ENCODE data around the gene ELOA2. TPM values are rescaled to one million over a fixed set of nuclear protein-coding genes. Genes with fewer than 3 reads are reported as not detected.
"Not testable (repeated sequence)": the region's sequence is repeated elsewhere in the genome, so short reads cannot be mapped to it uniquely, and the experiment has no call there.

The ELOA2 gene
- total RNA-seq, 1 donor from 2014 or later = not detected

DNA sequence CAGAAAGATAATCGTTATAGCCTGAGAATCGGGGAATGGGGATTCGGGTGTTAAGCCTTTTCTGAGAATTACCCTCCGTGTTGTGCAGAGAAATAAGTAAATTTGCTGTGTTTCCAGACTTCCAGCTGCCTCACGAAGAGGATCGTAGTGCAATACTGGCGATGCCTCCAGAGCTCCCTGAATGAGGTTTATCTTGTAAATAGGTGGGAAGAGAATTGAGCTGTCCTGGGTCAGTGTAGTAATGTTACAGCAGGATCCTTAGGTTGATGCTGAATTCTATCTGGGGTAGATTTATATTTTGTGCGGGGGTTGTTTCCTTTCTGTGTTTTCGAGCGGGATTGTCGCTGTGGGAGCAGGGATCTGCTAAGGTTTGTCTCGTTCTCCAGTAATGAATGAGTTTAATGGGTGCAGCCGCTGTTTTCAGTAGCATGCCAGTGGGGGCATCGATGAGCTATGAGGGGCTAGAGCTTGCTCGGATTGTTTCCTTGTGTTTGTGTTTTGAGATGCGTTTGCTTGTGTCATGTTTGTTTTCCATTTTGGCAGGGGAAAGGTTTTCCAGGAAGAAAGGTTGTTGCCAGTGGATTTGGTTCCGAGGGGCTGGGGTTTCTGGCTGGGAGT is 9.8 kb downstream of the ELOA2 start:
- DNase-seq; intact Hi-C loops (cut with micrococcal nuclease); ATAC-seq: not testable (repeated sequence)

- DNase-seq; intact Hi-C loops (cut with micrococcal nuclease): not testable (repeated sequence)
- peak; percentile 22 for ATAC-seq
Measured at GRCh38 chr18:47023769-47024465, 11.5 kb downstream of the ELOA2 start.

GRCh38 chr18:47022821-47023220 is 12.6 kb downstream of the ELOA2 start:
- ATAC-seq; intact Hi-C loops (cut with micrococcal nuclease): not testable (repeated sequence)
- peak; percentile 39 for DNase-seq

GRCh38 chr18:47020757-47021156 is 14.7 kb downstream of the ELOA2 start:
- ATAC-seq; intact Hi-C loops (cut with micrococcal nuclease); DNase-seq: not testable (repeated sequence)

GRCh38 chr18:47019870-47020269 is 15.6 kb downstream of the ELOA2 start:
- DNase-seq; ATAC-seq; intact Hi-C loops (cut with micrococcal nuclease): not testable (repeated sequence)

Other genes with a start within 250 kb of the ELOA2 start
- gene PIAS2, start 118.1 kb downstream of the ELOA2 start, total RNA-seq = 29.6 TPM
- gene KATNAL2, start 118.0 kb downstream of the ELOA2 start, total RNA-seq = 2.7 TPM
- gene HDHD2, start 114.9 kb upstream of the ELOA2 start, total RNA-seq = 40.2 TPM
- gene IER3IP1, start 140.7 kb upstream of the ELOA2 start, total RNA-seq = 10.3 TPM
- not detected for gene SKOR2, start 216.0 kb upstream of the ELOA2 start, total RNA-seq

Measured in left ventricle myocardium superior (tissue), 1 donor.